ENCODE data around the gene PDGFD.

Gene PDGFD

GRCh38 chr11:104024572-104024971 lies 139.4 kb downstream of the PDGFD start:
- CTCF ChIA-PET: no interaction called here
- POLR2A ChIA-PET (ENCODE audit: low non-redundant PET): no interaction called here
- H3K27ac ChIP-seq: no peak overlapping the region
- no peak for DNase-seq (ENCODE audit: low spot score)
- TF ChIP-seq CTCF (conservative IDR thresholded peaks at IDR 0.05; ENCODE audit: low read depth): no peak

- DNase-seq (ENCODE audit: low spot score): no peak
- ChIA-PET POLR2A (ENCODE audit: low non-redundant PET) (interaction anchor here (0.6 kb wide), 1 partner anchor 519 kb away, joined by 3 read pairs; no protein-coding TSS in a partner anchor), CTCF (no interaction called here)
- no peak for TF ChIP-seq CTCF (conservative IDR thresholded peaks at IDR 0.05; ENCODE audit: low read depth)
- no peak overlapping the region for H3K27ac ChIP-seq
Measured at GRCh38 chr11:104015649-104016415, 148.1 kb downstream of the PDGFD start.

- ChIA-PET CTCF (no interaction called here), POLR2A (ENCODE audit: low non-redundant PET) (no interaction called here)
Measured at GRCh38 chr11:104011044-104011443, 152.9 kb downstream of the PDGFD start.

GRCh38 chr11:104009744-104010143 lies 154.2 kb downstream of the PDGFD start:
- no peak for TF ChIP-seq CTCF (conservative IDR thresholded peaks at IDR 0.05; ENCODE audit: low read depth)
- ChIA-PET POLR2A (ENCODE audit: low non-redundant PET) (no interaction called here), CTCF (interaction anchor here (0.8 kb wide), 1 partner anchor 77 kb away, joined by 4 read pairs; no protein-coding TSS in a partner anchor)
- no peak overlapping the region for H3K27ac ChIP-seq
- DNase-seq (ENCODE audit: low spot score): no peak

More at GRCh38 chr11:104011044-104011443, 152.9 kb downstream of the PDGFD start:
- no peak for DNase-seq (ENCODE audit: low spot score)
- no peak overlapping the region for H3K27ac ChIP-seq
- no peak for TF ChIP-seq CTCF (conservative IDR thresholded peaks at IDR 0.05; ENCODE audit: low read depth)

GRCh38 chr11:104005234-104005855 lies 158.6 kb downstream of the PDGFD start:
- no peak for DNase-seq (ENCODE audit: low spot score)
- H3K27ac ChIP-seq: no peak overlapping the region
- ChIA-PET CTCF (no interaction called here), POLR2A (ENCODE audit: low non-redundant PET) (no interaction called here)
- no peak for TF ChIP-seq CTCF (conservative IDR thresholded peaks at IDR 0.05; ENCODE audit: low read depth)

- no peak overlapping the region for H3K27ac ChIP-seq
- CTCF ChIA-PET: no interaction called here
- TF ChIP-seq CTCF (conservative IDR thresholded peaks at IDR 0.05; ENCODE audit: low read depth): no peak
- no peak for DNase-seq (ENCODE audit: low spot score)
- POLR2A ChIA-PET (ENCODE audit: low non-redundant PET): no interaction called here
Measured at GRCh38 chr11:104003491-104003890, 160.5 kb downstream of the PDGFD start.
